Measurements from ENCODE around the gene CLSTN2.

The CLSTN2 gene

GRCh38 chr3:140096037-140096436 lies 161.1 kb downstream of the CLSTN2 start:
- DNase-seq (ENCODE audit: low read depth) = no peak

DNA sequence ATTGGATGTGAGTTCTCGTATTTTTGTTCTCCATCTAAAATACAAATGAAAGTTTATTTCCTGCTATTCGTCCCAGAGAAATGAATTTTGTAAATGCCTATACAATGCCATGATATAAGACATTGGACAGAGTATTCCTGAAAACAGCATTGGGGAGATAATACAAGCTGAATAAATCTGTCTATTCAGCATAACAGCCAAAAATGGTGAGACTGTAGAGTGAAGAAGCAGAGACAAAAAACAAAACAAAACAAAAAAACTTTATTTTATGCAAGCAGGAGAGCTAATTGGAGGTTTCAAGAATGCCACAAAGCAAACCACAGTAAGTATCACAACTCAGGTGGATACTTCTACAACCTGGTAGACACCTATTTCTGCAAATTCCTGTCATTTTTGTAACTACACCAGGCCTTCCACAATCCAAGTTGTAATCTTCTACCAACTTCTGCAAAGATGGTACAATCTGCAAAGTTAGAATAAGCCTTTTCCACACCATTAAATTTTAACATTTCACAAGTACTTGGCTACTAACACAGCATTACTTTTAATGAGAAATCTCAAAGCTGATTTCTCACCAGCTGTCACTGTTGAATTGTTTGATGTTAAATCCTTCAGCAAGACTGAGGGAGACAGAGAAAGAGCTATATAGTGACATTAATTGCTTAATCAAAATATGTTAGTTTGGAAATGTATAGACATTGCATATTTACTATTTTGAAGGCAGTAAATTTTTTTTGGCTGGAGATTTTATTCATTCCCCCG lies 163.1 kb downstream of the CLSTN2 start:
- DNase-seq (ENCODE audit: low read depth) = no peak

DNA sequence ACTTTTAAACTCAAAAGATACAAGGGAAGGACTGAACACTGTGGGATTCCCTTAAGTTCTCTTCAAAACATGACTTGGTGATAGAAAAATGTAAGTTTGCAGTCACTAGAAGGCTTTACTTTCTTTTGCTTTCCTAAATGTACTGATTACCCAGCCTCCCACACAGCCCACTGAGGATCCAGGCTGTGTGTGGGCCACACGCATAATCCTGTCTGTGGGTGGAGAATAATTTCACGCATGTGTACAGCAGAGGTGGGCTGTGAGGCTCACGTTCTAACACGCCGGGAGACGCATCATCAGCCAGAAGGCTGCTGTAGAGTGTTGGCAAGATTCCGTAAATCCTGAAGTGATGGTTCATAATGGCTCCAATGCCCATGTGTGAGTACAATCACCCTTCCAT lies 165.5 kb downstream of the CLSTN2 start:
- DNase-seq (ENCODE audit: low read depth) = no peak

- DNase-seq (ENCODE audit: low read depth) = no peak
These were observed 168.2 kb downstream of the CLSTN2 start for GRCh38 chr3:140103166-140103565.

GRCh38 chr3:140103986-140104645 lies 169.1 kb downstream of the CLSTN2 start:
- DNase-seq (ENCODE audit: low read depth) = no peak

GRCh38 chr3:140113996-140114788 lies 179.2 kb downstream of the CLSTN2 start:
- DNase-seq (ENCODE audit: low read depth) = no peak

DNA sequence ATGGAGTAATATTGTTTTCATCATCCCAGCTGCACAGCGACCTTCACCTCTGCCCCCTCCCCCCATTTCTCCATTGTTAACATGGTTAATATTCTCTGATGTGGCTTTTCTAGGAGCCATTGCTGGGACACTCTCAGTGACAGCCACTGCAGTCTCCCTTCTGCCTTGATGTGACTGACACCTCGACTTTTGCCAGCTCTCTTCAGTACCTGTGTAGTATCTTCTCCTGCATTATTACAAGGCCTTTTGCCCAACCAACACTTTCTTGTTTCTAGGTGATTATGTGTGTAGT lies 179.8 kb downstream of the CLSTN2 start:
- DNase-seq (ENCODE audit: low read depth) = no peak

- no peak for DNase-seq (ENCODE audit: low read depth)
These were observed 182.1 kb downstream of the CLSTN2 start for GRCh38 chr3:140117096-140117526.

DNA sequence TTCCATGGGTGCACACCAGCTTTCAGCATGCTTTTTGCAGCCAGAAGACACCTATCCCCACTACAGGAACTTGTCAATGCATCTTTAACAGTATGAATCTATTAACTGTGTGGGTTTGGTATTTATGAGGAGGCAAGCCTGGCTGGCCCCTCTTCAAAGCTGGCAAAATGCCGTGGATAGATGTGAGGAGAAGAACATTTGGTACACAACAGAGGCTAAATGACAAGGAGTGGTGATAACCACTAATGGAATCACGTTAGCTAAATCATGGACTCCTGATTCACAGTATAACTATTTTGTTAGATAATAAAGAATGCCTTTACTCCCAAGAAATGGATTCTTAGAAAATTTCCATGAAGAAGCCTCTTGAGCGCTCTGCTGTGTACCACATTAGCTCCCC lies 187.2 kb downstream of the CLSTN2 start:
- DNase-seq (ENCODE audit: low read depth) = no peak

DNA sequence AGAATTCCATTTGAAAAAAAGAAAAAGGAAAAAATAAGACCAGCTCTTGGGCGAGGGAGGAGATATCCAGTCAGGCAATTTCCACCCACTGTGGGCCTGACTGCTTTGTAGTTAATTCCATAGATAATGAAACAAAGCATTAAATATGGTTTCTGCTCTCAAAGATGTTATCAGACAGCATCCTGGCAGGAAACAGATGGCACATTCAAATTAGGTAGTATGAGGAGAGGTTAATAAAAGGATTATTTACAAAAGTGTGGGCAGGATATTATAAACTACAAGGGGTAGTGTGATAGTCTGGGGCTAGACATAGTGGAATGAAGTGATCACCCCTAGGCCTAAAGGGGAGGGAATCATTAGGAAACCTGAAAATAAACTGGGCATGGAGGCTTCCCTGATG lies 193.2 kb downstream of the CLSTN2 start:
- DNase-seq (ENCODE audit: low read depth) = no peak

DNA sequence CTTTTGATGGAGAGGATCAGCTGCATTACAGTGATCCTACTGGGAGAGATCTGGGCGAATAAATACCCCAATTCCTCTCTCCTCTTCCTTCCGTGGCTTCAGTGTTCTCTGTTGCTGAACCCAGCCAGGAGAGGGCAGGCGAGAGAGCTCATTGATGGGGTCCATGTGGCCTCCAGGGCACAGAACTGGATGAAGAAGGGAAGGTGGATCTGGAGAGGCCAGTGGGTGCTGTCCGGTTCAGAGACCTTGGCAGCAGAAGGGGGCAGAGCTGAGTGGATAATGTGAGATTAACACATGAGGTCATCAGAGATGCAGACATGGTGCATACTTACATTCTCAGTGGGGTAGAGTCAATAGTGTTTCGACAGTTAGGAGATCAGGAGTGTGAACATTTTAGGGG lies 193.6 kb downstream of the CLSTN2 start:
- no peak for DNase-seq (ENCODE audit: low read depth)

- no peak for DNase-seq (ENCODE audit: low read depth)
These were observed 194.8 kb downstream of the CLSTN2 start for GRCh38 chr3:140129768-140130284.

DNA sequence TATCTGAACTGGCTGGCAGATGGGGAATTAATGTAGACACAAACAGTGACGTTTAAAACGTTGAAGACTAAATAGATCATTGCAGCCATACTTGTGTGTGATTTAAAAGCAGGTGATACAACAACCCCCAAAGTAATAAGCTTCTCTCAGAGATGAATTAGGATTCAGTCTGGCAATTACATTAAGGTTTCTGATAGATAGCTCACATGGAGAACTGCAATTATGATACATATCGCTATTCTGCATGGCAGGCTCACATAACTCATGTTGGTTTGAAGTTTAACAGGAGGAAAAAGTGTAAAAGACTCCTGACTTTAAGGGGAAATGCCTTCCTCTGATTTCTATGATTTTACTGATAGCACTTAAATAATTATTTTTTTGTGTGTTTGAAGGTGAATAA lies 196.9 kb downstream of the CLSTN2 start:
- no peak for DNase-seq (ENCODE audit: low read depth)

- no peak for DNase-seq (ENCODE audit: low read depth)
These were observed 199.4 kb downstream of the CLSTN2 start for GRCh38 chr3:140134231-140134965.

- no peak for DNase-seq (ENCODE audit: low read depth)
These were observed 200.5 kb downstream of the CLSTN2 start for GRCh38 chr3:140135461-140135860.

DNA sequence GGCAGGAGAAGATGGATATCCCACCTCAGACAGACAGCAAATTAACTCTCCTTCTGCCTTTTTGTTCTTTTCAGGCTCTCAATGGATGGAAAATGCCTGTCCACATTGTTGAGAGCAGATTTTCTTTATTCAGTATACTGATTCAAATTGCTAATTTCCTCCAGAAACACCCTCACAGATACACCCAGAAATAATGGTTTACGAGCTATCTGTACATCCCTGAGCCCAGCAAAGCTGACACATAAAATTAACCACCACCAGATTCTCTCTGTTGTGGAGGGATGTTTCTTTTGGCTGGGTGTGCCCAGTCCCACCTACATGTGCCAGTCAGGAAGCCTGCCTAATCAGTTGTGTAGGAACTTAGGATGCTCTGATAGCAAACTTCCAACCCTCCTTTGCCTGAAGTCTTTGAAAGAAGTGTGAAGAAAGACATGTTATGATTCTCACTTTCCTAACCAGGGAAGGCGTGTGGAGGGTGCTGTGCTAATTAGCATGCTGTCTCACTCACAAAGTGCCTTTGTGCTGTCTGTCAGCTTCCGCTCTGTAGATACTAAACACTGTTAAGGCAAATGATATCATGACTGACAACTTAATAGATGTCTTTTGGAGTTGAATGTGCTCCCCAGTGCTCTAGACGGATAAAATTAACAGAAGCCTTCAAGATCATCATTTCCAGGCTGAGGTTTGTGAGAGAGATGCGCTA lies 208.5 kb downstream of the CLSTN2 start:
- no peak for DNase-seq (ENCODE audit: low read depth)

- DNase-seq (ENCODE audit: low read depth) = no peak
These were observed 210.5 kb downstream of the CLSTN2 start for GRCh38 chr3:140145528-140145927.

DNA sequence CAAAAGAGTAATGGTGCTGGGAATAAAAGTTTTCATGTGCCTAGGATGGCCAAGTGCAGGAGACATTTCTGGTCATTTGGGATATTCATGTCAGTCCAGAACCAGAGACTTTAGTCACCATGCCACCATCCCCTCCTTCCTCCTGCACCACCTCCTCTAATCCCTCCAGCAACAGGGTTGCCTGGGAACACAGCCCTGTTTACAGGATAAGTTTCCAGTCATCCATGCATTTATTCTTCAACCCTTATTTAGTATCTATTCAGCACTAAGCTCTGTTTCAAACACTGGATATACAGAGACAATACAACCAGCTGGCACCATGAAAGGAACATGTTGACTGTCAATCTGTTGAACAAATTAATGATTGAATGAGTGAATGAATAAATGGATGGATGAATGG lies 211.7 kb downstream of the CLSTN2 start:
- DNase-seq (ENCODE audit: low read depth) = no peak

GRCh38 chr3:140147965-140148490 lies 213.0 kb downstream of the CLSTN2 start:
- no peak for DNase-seq (ENCODE audit: low read depth)

- DNase-seq (ENCODE audit: low read depth) = no peak
These were observed 213.9 kb downstream of the CLSTN2 start for GRCh38 chr3:140148824-140149390.

GRCh38 chr3:140151321-140151720 lies 216.3 kb downstream of the CLSTN2 start:
- no peak for DNase-seq (ENCODE audit: low read depth)
